Esophagus muscularis mucosa (tissue), 4 donors: ENCODE results near the gene SLC48A1. TPM values are rescaled to one million over a fixed set of nuclear protein-coding genes. Genes with fewer than 3 reads are reported as not detected.

Experiments
- DNase-seq: peaks from one replicate; pipeline ENCODE4 v3.0.0-alpha.2; 2017; ENCODE audit errors: extremely low spot score
- H3K27ac ChIP-seq, 4 donors: fragments of 200-600 bp; sonication (generic); replicated peaks in 1 of 4; 1 replicate in 3 of 4; 2 replicates in 1 of 4; pipeline ENCODE4 v1.5.1; 2016 to 2019; ENCODE audit warnings: mild to moderate bottlenecking in 1 of 4
- H3K27me3 ChIP-seq, 4 donors: fragments of 200-600 bp; sonication (generic); one replicate each; pipeline versions ENCODE4 v1.5.1 to v1.6.0; 2016 to 2019
- H3K36me3 ChIP-seq, 4 donors: fragments of 200-600 bp; sonication (generic); one replicate each; pipeline ENCODE4 v1.5.1; 2016 to 2019
- H3K4me1 ChIP-seq, 4 donors: fragments of 200-600 bp; sonication (generic); one replicate each; pipeline ENCODE4 v1.5.1; 2016 to 2019
- H3K4me3 ChIP-seq, 4 donors: fragments of 200-600 bp; sonication (generic); 1 replicate in 2 of 4; 2 replicates in 2 of 4; pipeline ENCODE4 v1.5.1; 2016 to 2019; ENCODE audit warnings: mild to moderate bottlenecking in 4 of 4, moderate library complexity in 1 of 4
- H3K9me3 ChIP-seq, 4 donors: fragments of 200-600 bp; sonication (generic); 1 replicate in 3 of 4; 2 replicates in 1 of 4; pipeline ENCODE4 v1.5.1; 2016 to 2019
- EP300 ChIP-seq: sonication (generic); formaldehyde crosslinking; IDR thresholded peaks from one replicate; pipeline ENCODE4 v1.6.1; 2017; ENCODE audit warnings: antibody characterized with exemption
- POLR2A ChIP-seq: fragments of 450-650 bp; IDR thresholded peaks from one replicate; pipeline ENCODE4 v1.6.1; 2017; ENCODE audit warnings: antibody characterized with exemption, moderate library complexity, mild to moderate bottlenecking, low read depth
- POLR2AphosphoS5 ChIP-seq, 2 donors: sonication (generic); formaldehyde crosslinking; IDR thresholded peaks; one replicate each; pipeline ENCODE4 v1.6.1; 2017; ENCODE audit warnings: antibody characterized with exemption in 2 of 2
- WGBS: methylation state at CpG from one replicate; pipeline ENCODE4 v1.1.5; 2018; 5-methylcytosine and 5-hydroxymethylcytosine counted together
- intact Hi-C: fragments of 100-400 bp; cut with DNase I; formaldehyde crosslinking; loops from one replicate; pipeline ENCODE4 v1.15.1; 2023
- total RNA-seq, 4 donors: library from RNA; depleted of rRNA; stranded (reverse); fragments of >200 nt; gene quantifications; one replicate each; pipeline versions ENCODE4 v1.1.0 to v1.2.1, GENCODE V29; 2016
- TF ChIP-seq, protein P1 (sequence below), 3 experiments: fragments of 200-600 bp in 2 of 3; fragments of 450-650 bp in 1 of 3; sonication (generic) in 2 of 3; IDR thresholded peaks; one replicate each; pipeline ENCODE4 v1.5.1; 2017 to 2019; ENCODE audit warnings: antibody characterized with exemption in 3 of 3, mild to moderate bottlenecking in 2 of 3, moderate library complexity in 1 of 3

Gene SLC48A1
- total RNA-seq, 4 donors from 2014 or later, result 34.5 to 56.0 (median 40.7) TPM

DNA sequence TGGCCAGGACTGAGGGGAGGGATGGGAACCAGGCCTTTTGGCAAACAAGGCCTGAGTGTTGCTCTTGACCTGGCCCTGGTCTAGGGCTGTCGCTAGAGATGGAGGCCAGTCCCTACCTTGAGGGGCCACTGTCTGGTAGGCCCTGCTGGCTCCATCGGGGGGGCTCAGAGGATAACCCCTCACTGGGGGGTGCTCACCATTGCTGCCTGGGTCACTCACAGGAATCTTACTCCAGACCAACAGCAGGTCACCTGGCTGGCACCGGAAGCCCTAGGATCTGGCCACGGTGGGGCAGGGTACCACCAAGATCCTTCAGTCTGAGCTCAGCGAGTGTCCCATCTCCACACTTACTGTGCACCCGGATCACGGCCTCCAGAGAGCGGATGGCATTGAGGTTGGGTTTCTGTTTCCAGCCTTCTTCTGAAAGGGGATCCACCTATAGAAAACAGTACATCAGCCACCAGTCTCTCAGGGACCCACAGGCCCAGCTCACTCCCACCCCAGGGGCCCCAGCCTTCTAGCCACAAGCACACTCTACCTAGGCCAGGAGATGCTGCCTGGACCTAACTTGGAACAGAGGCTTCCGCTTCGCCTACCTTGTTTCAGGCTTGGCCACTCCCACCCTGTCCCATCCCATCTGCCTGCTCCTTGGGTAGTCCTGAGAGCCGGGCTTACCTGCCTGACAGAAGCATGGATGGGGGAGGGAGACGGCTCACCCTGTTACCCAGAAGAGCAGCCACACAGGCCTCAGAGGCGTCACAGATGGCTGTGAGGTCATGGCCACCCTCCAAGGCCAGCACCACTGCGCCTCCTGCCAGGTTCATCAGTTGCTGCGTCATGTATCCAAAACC is 12.2 kb downstream of the SLC48A1 start:
- H3K36me3 ChIP-seq, result peaks cover 61 to 98% (median 97%) of the 10 kb centered on the region in 4 donors
- DNase-seq, result no peak
- H3K4me1 ChIP-seq, result peaks cover 5 to 54% (median 40%) of the 10 kb centered on the region in 4 donors
- H3K27ac ChIP-seq, result peak overlapping the region; percentile 58 to 71 (median 64)
- H3K4me3 ChIP-seq, result no peak overlapping the region
- H3K9me3 ChIP-seq, result no peaks in the 10 kb centered on the region
- intact Hi-C loops, result no loop called here
- no peak for TF ChIP-seq POLR2AphosphoS5 (IDR thresholded peaks at IDR 0.05)
- no peak for TF ChIP-seq POLR2A
- no peak for TF ChIP-seq EP300
- whole genome bisulfite sequencing, result 86% methylated on average over 10 of the region's 15 CpGs
- no peaks in the 10 kb centered on the region for H3K27me3 ChIP-seq

DNA sequence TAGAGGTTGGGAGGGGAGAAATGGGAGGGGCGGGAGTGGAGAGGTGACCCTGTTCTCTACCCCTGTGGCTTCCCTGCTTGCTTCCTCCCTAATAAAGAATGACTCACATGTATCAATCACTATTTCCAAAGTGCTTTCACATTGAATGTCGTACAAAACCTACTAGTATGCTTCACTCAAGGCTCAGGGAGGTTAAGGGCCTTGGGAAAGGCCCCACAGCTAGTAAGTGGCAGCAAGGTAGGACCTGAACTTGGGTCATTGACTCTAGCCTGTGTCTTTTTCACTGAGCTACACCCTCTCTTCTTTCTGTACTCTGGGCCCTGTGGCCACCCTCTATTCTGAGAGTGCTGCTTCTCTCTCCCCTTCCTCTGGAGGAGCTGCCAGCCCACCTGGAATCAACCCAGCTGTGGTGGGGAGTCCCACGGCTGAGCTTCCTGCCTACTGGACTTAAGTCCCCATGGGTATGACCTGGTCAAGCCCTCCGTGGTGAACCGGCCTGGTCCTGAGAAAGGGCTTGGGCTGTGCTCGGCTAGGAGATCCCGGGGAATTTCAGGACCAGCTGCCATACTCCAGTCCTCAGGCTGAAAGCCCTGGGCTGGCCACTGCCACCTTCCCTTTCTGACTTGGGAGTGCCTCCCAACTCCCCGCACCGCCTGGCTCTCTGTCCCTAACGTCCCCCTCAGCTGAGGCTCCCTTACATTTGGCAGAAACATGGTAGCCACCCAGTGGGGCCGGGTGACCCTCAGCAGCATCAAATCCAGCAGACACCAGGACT is 13.0 kb downstream of the SLC48A1 start:
- intact Hi-C loops, result no loop called here
- DNase-seq, result no peak
- Histone ChIP-seq H3K36me3 (peaks cover 69 to 100% (median 100%) of the 10 kb centered on the region in 4 donors), H3K4me3 (no peak overlapping the region), H3K27me3 (no peaks in the 10 kb centered on the region), H3K4me1 (peaks cover 5 to 54% (median 39%) of the 10 kb centered on the region in 4 donors), H3K9me3 (no peaks in the 10 kb centered on the region), H3K27ac (peak overlapping the region; percentile 58 to 71 (median 64))
- WGBS, result 81% methylated on average over 11 of the region's 11 CpGs
- TF ChIP-seq POLR2A (no peak), POLR2AphosphoS5 (IDR thresholded peaks at IDR 0.05) (no peak), EP300 (no peak)
- TF ChIP-seq, protein P1, sequence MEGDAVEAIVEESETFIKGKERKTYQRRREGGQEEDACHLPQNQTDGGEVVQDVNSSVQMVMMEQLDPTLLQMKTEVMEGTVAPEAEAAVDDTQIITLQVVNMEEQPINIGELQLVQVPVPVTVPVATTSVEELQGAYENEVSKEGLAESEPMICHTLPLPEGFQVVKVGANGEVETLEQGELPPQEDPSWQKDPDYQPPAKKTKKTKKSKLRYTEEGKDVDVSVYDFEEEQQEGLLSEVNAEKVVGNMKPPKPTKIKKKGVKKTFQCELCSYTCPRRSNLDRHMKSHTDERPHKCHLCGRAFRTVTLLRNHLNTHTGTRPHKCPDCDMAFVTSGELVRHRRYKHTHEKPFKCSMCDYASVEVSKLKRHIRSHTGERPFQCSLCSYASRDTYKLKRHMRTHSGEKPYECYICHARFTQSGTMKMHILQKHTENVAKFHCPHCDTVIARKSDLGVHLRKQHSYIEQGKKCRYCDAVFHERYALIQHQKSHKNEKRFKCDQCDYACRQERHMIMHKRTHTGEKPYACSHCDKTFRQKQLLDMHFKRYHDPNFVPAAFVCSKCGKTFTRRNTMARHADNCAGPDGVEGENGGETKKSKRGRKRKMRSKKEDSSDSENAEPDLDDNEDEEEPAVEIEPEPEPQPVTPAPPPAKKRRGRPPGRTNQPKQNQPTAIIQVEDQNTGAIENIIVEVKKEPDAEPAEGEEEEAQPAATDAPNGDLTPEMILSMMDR (IDR thresholded peaks at IDR 0.05), result no peak

DNA sequence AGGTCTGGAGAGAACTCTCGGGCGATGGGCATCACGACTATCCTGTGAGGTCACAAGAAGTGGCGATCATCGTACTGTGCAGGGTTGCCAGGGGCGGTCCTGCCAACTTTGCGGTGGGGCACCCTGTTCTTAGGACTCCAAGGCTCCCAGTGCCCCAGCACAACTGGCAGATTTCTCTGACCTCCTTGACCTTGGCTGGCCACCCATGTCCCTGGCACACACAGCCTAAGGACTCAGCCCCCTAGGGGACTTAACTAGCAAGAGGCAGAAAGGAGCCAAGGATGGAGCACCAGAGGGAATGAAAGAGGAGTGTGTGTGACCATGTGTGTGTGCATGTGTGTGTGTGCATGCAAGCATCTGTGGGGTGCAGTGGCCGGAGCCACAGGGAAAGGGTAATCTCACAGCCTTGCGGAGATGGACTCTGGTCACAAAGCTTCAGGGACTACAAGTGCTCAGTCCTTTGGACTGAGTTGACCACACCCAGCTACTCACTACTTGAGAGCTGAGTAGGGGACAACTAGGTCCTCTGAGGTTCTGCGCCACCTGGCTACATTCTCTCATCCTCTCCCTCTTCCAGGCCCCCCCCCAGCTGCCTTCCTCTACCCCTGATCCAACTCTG is 13.7 kb downstream of the SLC48A1 start:
- intact Hi-C loops, result no loop called here
- H3K36me3 ChIP-seq, result peaks cover 76 to 100% (median 100%) of the 10 kb centered on the region in 4 donors

DNA sequence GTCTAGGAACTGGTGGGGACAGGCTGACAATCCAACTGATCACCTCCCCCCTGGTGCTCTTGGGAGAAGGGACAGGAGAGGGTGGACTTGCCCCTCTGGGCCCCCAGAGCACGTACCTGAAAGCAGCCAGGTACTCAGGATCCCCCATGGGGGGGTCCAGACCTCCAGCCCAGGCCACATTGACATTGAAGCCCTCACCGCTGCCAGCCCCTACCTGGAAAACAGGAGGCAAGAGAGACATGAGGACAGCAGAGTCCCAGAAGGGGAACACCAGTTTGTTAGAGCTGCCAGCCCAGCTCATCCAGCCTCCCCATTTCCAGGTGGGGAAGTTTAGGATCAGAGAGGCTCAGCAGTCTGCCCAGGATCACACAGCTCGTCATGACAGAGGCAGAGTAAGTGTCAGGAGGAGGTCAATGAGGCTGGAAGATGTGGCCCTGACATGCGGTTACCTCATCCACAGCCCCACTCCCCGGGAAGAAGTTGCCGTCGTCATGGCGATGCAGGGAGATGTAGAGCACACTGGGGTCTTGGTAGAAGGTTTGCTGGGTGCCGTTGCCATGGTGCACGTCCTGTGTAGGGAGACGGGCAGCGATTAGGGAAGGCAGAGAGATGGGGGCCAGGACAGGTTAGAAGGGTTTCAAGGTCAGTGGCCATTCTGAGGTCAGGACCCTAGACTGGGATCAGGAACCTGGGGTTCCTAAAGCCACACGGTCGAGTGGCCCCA is 14.7 kb downstream of the SLC48A1 start:
- no peak for DNase-seq
- Histone ChIP-seq H3K4me3 (no peak overlapping the region), H3K9me3 (no peaks in the 10 kb centered on the region), H3K4me1 (peaks cover 5 to 50% (median 32%) of the 10 kb centered on the region in 4 donors), H3K27me3 (no peaks in the 10 kb centered on the region), H3K36me3 (peaks cover 86 to 100% (median 100%) of the 10 kb centered on the region in 4 donors), H3K27ac (peak overlapping the region; percentile 0 to 71 (median 58))
- TF ChIP-seq POLR2A (no peak), POLR2AphosphoS5 (IDR thresholded peaks at IDR 0.05) (no peak), EP300 (no peak)
- TF ChIP-seq, protein P1 (IDR thresholded peaks at IDR 0.05), result no peak
- whole genome bisulfite sequencing, result 86% methylated on average over 10 of the region's 14 CpGs
- intact Hi-C loops, result no loop called here

More for the DNA sequence above, 13.7 kb downstream of the SLC48A1 start:
- peak overlapping the region; percentile 58 to 71 (median 64) for H3K27ac ChIP-seq
- no peak for DNase-seq
- 90% methylated on average over 10 of the region's 10 CpGs for WGBS
- no peak overlapping the region for H3K4me3 ChIP-seq
- H3K9me3 ChIP-seq, result no peaks in the 10 kb centered on the region
- H3K27me3 ChIP-seq, result no peaks in the 10 kb centered on the region
- peaks cover 5 to 54% (median 39%) of the 10 kb centered on the region in 4 donors for H3K4me1 ChIP-seq
- peak in 1 of 2 donors; percentile 36 for TF ChIP-seq POLR2AphosphoS5 (IDR thresholded peaks at IDR 0.05)
- no peak for TF ChIP-seq EP300

DNA sequence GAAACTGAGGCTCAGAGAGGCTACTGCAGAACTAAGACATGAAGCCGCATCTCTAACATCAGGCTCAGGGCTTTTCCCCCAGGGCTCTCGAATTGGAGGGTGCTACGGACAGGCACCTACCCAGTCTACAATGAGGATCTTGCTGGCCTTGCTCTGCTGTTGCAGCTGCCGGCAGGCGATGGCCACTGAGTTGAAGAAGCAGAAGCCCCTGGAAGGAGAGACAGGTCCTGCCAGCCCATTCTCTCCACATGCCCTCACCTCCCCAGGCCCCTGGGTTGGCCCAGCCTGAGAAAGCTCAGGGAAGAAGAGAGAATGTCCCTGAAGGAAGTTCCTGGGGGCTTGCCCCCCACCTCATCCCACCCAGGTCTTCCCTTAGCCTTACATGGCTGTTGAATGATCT is 16.1 kb downstream of the SLC48A1 start:
- no peak for DNase-seq
- Histone ChIP-seq H3K36me3 (peaks cover 94 to 100% (median 100%) of the 10 kb centered on the region in 4 donors), H3K27me3 (no peaks in the 10 kb centered on the region), H3K27ac (peak overlapping the region in 1 of 4 donors; percentile 8), H3K4me1 (peaks cover 5 to 36% (median 25%) of the 10 kb centered on the region in 4 donors), H3K9me3 (no peaks in the 10 kb centered on the region), H3K4me3 (no peak overlapping the region)
- intact Hi-C loops, result no loop called here
- 88% methylated on average over 5 of the region's 5 CpGs for WGBS
- TF ChIP-seq POLR2A (no peak), POLR2AphosphoS5 (IDR thresholded peaks at IDR 0.05) (no peak), EP300 (no peak)
- TF ChIP-seq, protein P1 (IDR thresholded peaks at IDR 0.05), result no peak
